Testis (tissue), 3 donors: ENCODE data around the gene CDKAL1. TPM values are rescaled to one million over a fixed set of nuclear protein-coding genes. Genes with fewer than 3 reads are reported as not detected.
"Not testable (repeated sequence)": the region's sequence is repeated elsewhere in the genome, so short reads cannot be mapped to it uniquely, and the experiment has no call there.

Source experiments
- DNase-seq: peaks from one replicate; pipeline ENCODE4 v3.0.0-alpha.2; 2019
- H3K27ac ChIP-seq, 2 donors: fragments of 200-600 bp; sonication (generic); one replicate each; pipeline ENCODE4 v1.5.1; 2019
- H3K27me3 ChIP-seq: fragments of 200-600 bp; sonication (generic); one replicate; pipeline ENCODE4 v1.5.1; 2019
- H3K36me3 ChIP-seq: fragments of 200-600 bp; sonication (generic); one replicate; pipeline ENCODE4 v1.5.1; 2017; ENCODE audit warnings: low read depth; ENCODE audit errors: missing control alignments
- H3K4me1 ChIP-seq: fragments of 200-600 bp; sonication (generic); one replicate; pipeline ENCODE4 v1.5.1; 2019
- H3K4me3 ChIP-seq, 2 donors: fragments of 200-600 bp; sonication (generic); one replicate each; pipeline ENCODE4 v1.5.1; 2017 to 2019
- H3K9me3 ChIP-seq: fragments of 200-600 bp; sonication (generic); one replicate; pipeline ENCODE4 v1.5.1; 2017
- CTCF ChIP-seq, 3 experiments: fragments of 450-650 bp in 2 of 3; fragments of 200-600 bp in 1 of 3; sonication (generic) in 1 of 3; IDR thresholded peaks; one replicate each; pipeline ENCODE4 v1.5.1; 2016 to 2019; ENCODE audit warnings: antibody characterized with exemption in 3 of 3, mild to moderate bottlenecking in 2 of 3, moderate library complexity in 1 of 3
- POLR2A ChIP-seq: fragments of 450-650 bp; IDR thresholded peaks from one replicate; pipeline ENCODE4 v1.6.1; 2017; ENCODE audit warnings: antibody characterized with exemption, mild to moderate bottlenecking, moderate library complexity
- WGBS, 2 donors: methylation state at CpG; one replicate each; pipeline ENCODE4 v1.1.5; 2018; 5-methylcytosine and 5-hydroxymethylcytosine counted together
- intact Hi-C: fragments of 100-400 bp; cut with DNase I; formaldehyde crosslinking; loops from one replicate; pipeline ENCODE4 v1.15.1; 2023; ENCODE audit warnings: low total_unique reads
- polyA plus RNA-seq: library from polyadenylated mRNA; stranded (reverse); fragments of 350-450 nt; fragmentation: Illumina TruSeq; extraction: RNeasy Lipid Tissue Mini Kit (QIAGEN cat#74804); gene quantifications from one replicate; pipeline ENCODE4 v1.2.3, GENCODE V29; 2014; ENCODE audit warnings: low read depth, low replicate concordance; ENCODE audit not compliant: insufficient read depth
- total RNA-seq, 2 donors: library from RNA; depleted of rRNA; stranded (reverse); fragments of >200 nt; gene quantifications; one replicate each; pipeline ENCODE4 v1.2.3, GENCODE V29; 2016

CDKAL1 gene
- total and polyA plus RNA-seq, 3 donors from 2014 or later: 11.1 to 18.5 (median 16.1) TPM

DNA sequence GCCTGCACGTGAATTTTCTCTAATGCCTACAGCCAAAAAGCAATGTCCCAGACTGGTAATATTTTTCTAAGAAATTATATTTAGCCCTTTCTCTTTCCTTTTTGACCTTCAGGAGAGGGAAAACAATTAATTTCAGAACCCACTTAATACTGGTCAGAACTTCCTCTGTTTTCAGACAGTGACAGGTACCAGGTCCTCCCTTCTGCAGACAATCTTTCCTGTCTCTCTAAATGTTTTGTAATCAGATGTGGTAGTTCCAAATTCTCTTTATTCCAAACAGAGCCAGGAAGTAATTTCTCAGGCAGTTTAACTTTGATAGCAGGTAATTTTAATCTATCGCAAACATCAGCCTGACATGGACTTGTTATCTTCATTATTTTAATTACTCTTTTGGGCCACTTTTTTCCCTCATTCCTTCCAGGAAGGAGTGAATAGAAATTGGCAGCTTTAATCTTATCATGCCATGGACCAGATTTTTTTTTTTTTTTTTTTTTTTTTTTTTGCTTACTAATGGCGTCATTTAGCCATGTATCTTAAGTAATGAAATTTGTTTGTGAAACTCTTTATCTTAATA lies 710.7 kb downstream of the CDKAL1 start:
- Histone ChIP-seq H3K4me1 (no peaks in the 10 kb centered on the region), H3K36me3 (no peaks in the 10 kb centered on the region), H3K27me3 (no peaks in the 10 kb centered on the region), H3K27ac (no peak overlapping the region), H3K4me3 (no peak overlapping the region), H3K9me3 (no peaks in the 10 kb centered on the region)
- DNase-seq: no peak
- TF ChIP-seq CTCF (IDR thresholded peaks at IDR 0.05) (no peak), POLR2A (no peak)
- 60 to 74% methylated on average over 3 of the region's 3 CpGs for WGBS, 2 donors
- intact Hi-C loops: no loop called here

GRCh38 chr6:21245488-21245887 lies 711.2 kb downstream of the CDKAL1 start:
- TF ChIP-seq CTCF (IDR thresholded peaks at IDR 0.05): no peak
- no peak for TF ChIP-seq POLR2A
- no peaks in the 10 kb centered on the region for H3K36me3 ChIP-seq

GRCh38 chr6:21246075-21246474 lies 711.8 kb downstream of the CDKAL1 start:
- no peaks in the 10 kb centered on the region for H3K36me3 ChIP-seq
- H3K4me1 ChIP-seq: no peaks in the 10 kb centered on the region
- no peak overlapping the region for H3K27ac ChIP-seq
- H3K9me3 ChIP-seq: no peaks in the 10 kb centered on the region
- DNase-seq: no peak
- 88 to 93% methylated on average over 6 of the region's 6 CpGs for WGBS, 2 donors
- H3K27me3 ChIP-seq: no peaks in the 10 kb centered on the region
- TF ChIP-seq CTCF (IDR thresholded peaks at IDR 0.05) (no peak), POLR2A (no peak)
- intact Hi-C loops: no loop called here
- H3K4me3 ChIP-seq: no peak overlapping the region

More at GRCh38 chr6:21245488-21245887, 711.2 kb downstream of the CDKAL1 start:
- no peak overlapping the region for H3K4me3 ChIP-seq
- H3K27me3 ChIP-seq: no peaks in the 10 kb centered on the region
- no peak for DNase-seq
- no peak overlapping the region for H3K27ac ChIP-seq
- H3K9me3 ChIP-seq: no peaks in the 10 kb centered on the region
- intact Hi-C loops: no loop called here
- H3K4me1 ChIP-seq: no peaks in the 10 kb centered on the region
- 92 to 97% methylated on average over 4 of the region's 4 CpGs for WGBS, 2 donors

DNA sequence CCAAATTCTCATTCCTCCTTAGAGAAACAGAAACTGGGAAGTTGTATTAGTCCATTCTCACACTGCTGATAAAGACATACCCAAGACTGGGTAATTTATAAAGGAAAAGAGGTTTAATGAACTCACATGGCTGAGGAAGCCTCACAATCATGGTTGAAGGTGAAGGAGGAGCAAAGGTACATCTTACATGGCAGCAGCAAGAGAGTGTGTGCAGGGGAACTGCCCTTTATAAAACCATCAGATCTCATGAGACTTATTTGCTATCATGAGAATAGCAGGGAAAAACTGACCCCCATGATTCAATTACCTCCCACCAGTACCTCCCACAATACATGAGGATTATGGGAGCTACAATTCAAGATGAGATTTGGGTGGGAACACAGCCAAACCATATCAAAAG lies 720.2 kb downstream of the CDKAL1 start:
- H3K9me3 ChIP-seq, DNase-seq, H3K27me3 ChIP-seq, intact Hi-C loops, H3K4me3 ChIP-seq, H3K27ac ChIP-seq, H3K36me3 ChIP-seq, H3K4me1 ChIP-seq: not testable (repeated sequence)

- no peaks in the 10 kb centered on the region for H3K27me3 ChIP-seq
- TF ChIP-seq POLR2A: no peak
- no peak for TF ChIP-seq CTCF (IDR thresholded peaks at IDR 0.05)
- H3K36me3 ChIP-seq: no peaks in the 10 kb centered on the region
- no peak for DNase-seq
- intact Hi-C loops: no loop called here
- 75 to 86% methylated on average over 3 of the region's 3 CpGs for WGBS, 2 donors
- H3K27ac ChIP-seq: no peak overlapping the region
- no peaks in the 10 kb centered on the region for H3K9me3 ChIP-seq
- no peak overlapping the region for H3K4me3 ChIP-seq
- no peaks in the 10 kb centered on the region for H3K4me1 ChIP-seq
Measured at GRCh38 chr6:21256197-21256596, 721.9 kb downstream of the CDKAL1 start.
